Measurements from ENCODE around the gene TRMT61A.

Gene TRMT61A

GRCh38 chr14:103552011-103552845, 23.2 kb downstream of the TRMT61A start:
- DNase-seq (ENCODE audit: low spot score): no peak
- TF ChIP-seq, protein P1, sequence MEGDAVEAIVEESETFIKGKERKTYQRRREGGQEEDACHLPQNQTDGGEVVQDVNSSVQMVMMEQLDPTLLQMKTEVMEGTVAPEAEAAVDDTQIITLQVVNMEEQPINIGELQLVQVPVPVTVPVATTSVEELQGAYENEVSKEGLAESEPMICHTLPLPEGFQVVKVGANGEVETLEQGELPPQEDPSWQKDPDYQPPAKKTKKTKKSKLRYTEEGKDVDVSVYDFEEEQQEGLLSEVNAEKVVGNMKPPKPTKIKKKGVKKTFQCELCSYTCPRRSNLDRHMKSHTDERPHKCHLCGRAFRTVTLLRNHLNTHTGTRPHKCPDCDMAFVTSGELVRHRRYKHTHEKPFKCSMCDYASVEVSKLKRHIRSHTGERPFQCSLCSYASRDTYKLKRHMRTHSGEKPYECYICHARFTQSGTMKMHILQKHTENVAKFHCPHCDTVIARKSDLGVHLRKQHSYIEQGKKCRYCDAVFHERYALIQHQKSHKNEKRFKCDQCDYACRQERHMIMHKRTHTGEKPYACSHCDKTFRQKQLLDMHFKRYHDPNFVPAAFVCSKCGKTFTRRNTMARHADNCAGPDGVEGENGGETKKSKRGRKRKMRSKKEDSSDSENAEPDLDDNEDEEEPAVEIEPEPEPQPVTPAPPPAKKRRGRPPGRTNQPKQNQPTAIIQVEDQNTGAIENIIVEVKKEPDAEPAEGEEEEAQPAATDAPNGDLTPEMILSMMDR (IDR thresholded peaks at IDR 0.05; ENCODE audit: borderline replicate concordance, control extremely low read depth, extremely low read depth, insufficient read depth, missing control alignments): no peak
- in situ Hi-C loops (cut with MboI; ENCODE audit: low sequenced_read_pairs, unreplicated experiment): no loop called here

DNA sequence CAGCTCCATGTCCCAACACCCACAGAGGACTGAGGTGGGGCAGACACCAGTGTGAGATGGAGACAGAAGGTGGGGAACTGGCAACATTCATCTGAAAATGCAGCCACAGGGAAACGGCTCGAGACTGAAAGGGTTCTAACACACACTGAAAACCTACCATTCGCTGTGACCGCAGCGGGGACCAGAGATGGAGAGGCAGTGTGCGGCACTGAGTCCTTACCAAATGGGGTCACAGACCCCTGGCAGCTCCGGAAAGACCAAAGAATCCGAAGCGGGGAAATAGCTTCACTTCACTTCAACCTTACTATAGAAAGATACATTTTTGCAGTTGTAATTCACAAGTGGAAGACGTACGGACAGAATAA, 23.8 kb downstream of the TRMT61A start:
- no peak for DNase-seq (ENCODE audit: low spot score)
- in situ Hi-C loops (cut with MboI; ENCODE audit: low sequenced_read_pairs, unreplicated experiment): no loop called here
- TF ChIP-seq, protein P1 (IDR thresholded peaks at IDR 0.05; ENCODE audit: borderline replicate concordance, control extremely low read depth, extremely low read depth, insufficient read depth, missing control alignments): no peak

- in situ Hi-C loops (cut with MboI; ENCODE audit: low sequenced_read_pairs, unreplicated experiment): loop anchor here (5.0 kb wide), 1 partner anchor 38 kb away; no protein-coding TSS in a partner anchor
- no peak for DNase-seq (ENCODE audit: low spot score)
- TF ChIP-seq, protein P1 (IDR thresholded peaks at IDR 0.05; ENCODE audit: borderline replicate concordance, control extremely low read depth, extremely low read depth, insufficient read depth, missing control alignments): no peak
Measured at GRCh38 chr14:103555559-103556337, 26.8 kb downstream of the TRMT61A start.

DNA sequence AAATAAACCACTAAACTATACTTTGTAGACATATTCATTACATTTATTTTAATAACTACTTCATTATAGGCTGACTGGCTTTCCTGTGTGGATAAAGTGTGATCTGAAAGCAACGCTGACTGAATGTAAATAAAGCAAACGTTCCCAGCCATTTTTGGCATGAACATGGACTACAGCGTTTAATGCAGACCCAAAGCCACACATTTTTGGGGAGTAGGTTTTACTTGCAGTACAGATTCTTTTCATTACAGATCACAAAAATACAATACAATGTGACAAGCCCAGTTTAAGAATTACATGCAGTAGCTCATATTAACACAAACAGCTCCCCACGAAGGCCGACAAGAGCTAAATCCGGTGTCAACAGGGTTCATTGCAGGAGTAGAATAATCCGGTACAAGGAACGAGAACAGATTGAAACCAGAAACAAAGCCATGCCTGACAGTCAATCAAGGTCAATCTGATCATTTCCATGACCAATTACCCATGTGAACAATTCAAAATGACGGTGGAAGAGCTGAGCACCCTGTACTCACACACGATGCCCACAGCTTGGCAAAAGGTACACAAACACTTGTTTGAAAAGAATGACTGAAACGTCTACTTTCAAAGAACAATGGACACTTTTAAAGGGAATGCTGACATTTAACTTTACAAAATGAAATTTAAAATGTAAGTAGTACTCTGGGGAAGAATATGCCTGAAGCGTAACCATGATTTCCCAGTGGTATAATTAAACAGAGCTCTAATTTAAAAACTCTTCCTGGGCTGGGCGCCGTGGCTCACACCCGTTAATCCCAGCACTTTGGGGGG, 28.2 kb downstream of the TRMT61A start:
- in situ Hi-C loops (cut with MboI; ENCODE audit: low sequenced_read_pairs, unreplicated experiment): loop anchor here (5.0 kb wide), 1 partner anchor 40 kb away; no protein-coding TSS in a partner anchor
- TF ChIP-seq, protein P1 (IDR thresholded peaks at IDR 0.05; ENCODE audit: borderline replicate concordance, control extremely low read depth, extremely low read depth, insufficient read depth, missing control alignments): no peak
- no peak for DNase-seq (ENCODE audit: low spot score)

GRCh38 chr14:103558071-103558882, 29.3 kb downstream of the TRMT61A start:
- TF ChIP-seq, protein P1 (IDR thresholded peaks at IDR 0.05; ENCODE audit: borderline replicate concordance, control extremely low read depth, extremely low read depth, insufficient read depth, missing control alignments): no peak
- DNase-seq (ENCODE audit: low spot score): no peak

More at GRCh38 chr14:103558071-103558882, 29.3 kb downstream of the TRMT61A start:
- in situ Hi-C loops (cut with MboI; ENCODE audit: low sequenced_read_pairs, unreplicated experiment): loop anchor here (5.0 kb wide), 1 partner anchor 41 kb away; no protein-coding TSS in a partner anchor

All from GM13976 (cell line).